Measurements from ENCODE around the gene COL6A2. TPM values are rescaled to one million over a fixed set of nuclear protein-coding genes. Genes with fewer than 3 reads are reported as not detected.
"Not testable (repeated sequence)": the region's sequence is repeated elsewhere in the genome, so short reads cannot be mapped to it uniquely, and the experiment has no call there.

COL6A2 gene
- polyA plus RNA-seq, 4 donors: 184 to 330 (median 231) TPM

- DNase-seq (ENCODE audit: low read depth in 4 of 4, low spot score in 2 of 4): no peak
These were observed 19.5 kb upstream of the COL6A2 start for GRCh38 chr21:46078322-46078977.

- DNase-seq (ENCODE audit: low read depth in 4 of 4, low spot score in 2 of 4): no peak
These were observed 18.9 kb upstream of the COL6A2 start for GRCh38 chr21:46078978-46079351.

- no peak for DNase-seq (ENCODE audit: low read depth in 4 of 4, low spot score in 2 of 4)
These were observed 18.4 kb upstream of the COL6A2 start for GRCh38 chr21:46079352-46080170.

- no peak for DNase-seq (ENCODE audit: low read depth in 4 of 4, low spot score in 2 of 4)
These were observed 17.5 kb upstream of the COL6A2 start for GRCh38 chr21:46080171-46081021.

GRCh38 chr21:46081022-46081861 lies 16.7 kb upstream of the COL6A2 start:
- DNase-seq (ENCODE audit: low read depth in 4 of 4, low spot score in 2 of 4): no peak

- DNase-seq (ENCODE audit: low read depth in 4 of 4, low spot score in 2 of 4): no peak
These were observed 15.8 kb upstream of the COL6A2 start for GRCh38 chr21:46081862-46082712.

GRCh38 chr21:46082713-46082962 lies 15.3 kb upstream of the COL6A2 start:
- no peak for DNase-seq (ENCODE audit: low read depth in 4 of 4, low spot score in 2 of 4)

GRCh38 chr21:46082963-46083790 lies 14.7 kb upstream of the COL6A2 start:
- no peak for DNase-seq (ENCODE audit: low read depth in 4 of 4, low spot score in 2 of 4)

GRCh38 chr21:46083791-46084561 lies 13.9 kb upstream of the COL6A2 start:
- DNase-seq (ENCODE audit: low read depth in 4 of 4, low spot score in 2 of 4): no peak

- DNase-seq (ENCODE audit: low read depth in 4 of 4, low spot score in 2 of 4): no peak
These were observed 13.2 kb upstream of the COL6A2 start for GRCh38 chr21:46084709-46085108.

- not testable (repeated sequence) for DNase-seq (ENCODE audit: low read depth in 4 of 4, low spot score in 2 of 4)
These were observed 12.7 kb upstream of the COL6A2 start for GRCh38 chr21:46085259-46085658.

GRCh38 chr21:46087641-46088040 lies 10.3 kb upstream of the COL6A2 start:
- DNase-seq (ENCODE audit: low read depth in 4 of 4, low spot score in 2 of 4): no peak

GRCh38 chr21:46088189-46088588 lies 9.7 kb upstream of the COL6A2 start:
- DNase-seq (ENCODE audit: low read depth in 4 of 4, low spot score in 2 of 4): no peak

GRCh38 chr21:46089285-46089684 lies 8.6 kb upstream of the COL6A2 start:
- no peak for DNase-seq (ENCODE audit: low read depth in 4 of 4, low spot score in 2 of 4)

- DNase-seq (ENCODE audit: low read depth in 4 of 4, low spot score in 2 of 4): no peak
These were observed 6.8 kb upstream of the COL6A2 start for GRCh38 chr21:46091118-46091517.

- no peak for DNase-seq (ENCODE audit: low read depth in 4 of 4, low spot score in 2 of 4)
These were observed 6.3 kb upstream of the COL6A2 start for GRCh38 chr21:46091631-46092025.

GRCh38 chr21:46092026-46092764 lies 5.7 kb upstream of the COL6A2 start:
- no peak for DNase-seq (ENCODE audit: low read depth in 4 of 4, low spot score in 2 of 4)

Data from left renal cortex interstitium (tissue), 4 donors.